ENCODE measurements around the gene SPTBN1.

SPTBN1 gene

GRCh38 chr2:54536720-54537119, 80.6 kb downstream of the SPTBN1 start:
- Mint-ChIP-seq H3K36me3 (ENCODE audit: insufficient read depth) (no peaks in the 10 kb centered on the region), H3K9me3 (no peaks in the 10 kb centered on the region), H3K4me3 (no peak overlapping the region), H3K27me3 (no peaks in the 10 kb centered on the region), H3K4me1 (ENCODE audit: low read depth in 2 of 2) (no peaks in the 10 kb centered on the region), H3K27ac (no peak overlapping the region)
- ATAC-seq (replicated peaks) (no peak), DNase-seq (no peak)

DNA sequence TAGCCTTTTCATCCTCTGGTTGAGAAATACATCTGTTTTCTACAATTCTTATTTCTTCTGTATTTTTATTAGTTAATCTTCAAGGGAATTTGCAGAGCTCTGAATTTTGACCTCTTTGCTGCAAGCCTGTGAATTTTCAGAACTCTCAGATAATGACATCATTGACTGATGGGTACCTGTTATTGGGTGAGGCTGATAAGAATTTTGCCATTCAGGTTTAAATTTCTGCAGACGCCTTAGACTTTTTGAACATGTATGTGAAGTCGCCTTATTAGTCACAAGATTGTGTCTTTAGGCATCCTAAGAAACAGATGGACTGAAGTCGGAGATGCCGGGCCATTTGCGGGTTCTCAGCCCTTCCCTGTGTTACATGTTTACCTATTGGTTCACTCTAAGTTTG, 82.4 kb downstream of the SPTBN1 start:
- ATAC-seq (replicated peaks) (no peak), DNase-seq (no peak)
- Mint-ChIP-seq H3K4me1 (ENCODE audit: low read depth in 2 of 2) (no peaks in the 10 kb centered on the region), H3K27ac (no peak overlapping the region), H3K36me3 (ENCODE audit: insufficient read depth) (no peaks in the 10 kb centered on the region), H3K9me3 (no peaks in the 10 kb centered on the region), H3K27me3 (no peaks in the 10 kb centered on the region), H3K4me3 (no peak overlapping the region)

DNA sequence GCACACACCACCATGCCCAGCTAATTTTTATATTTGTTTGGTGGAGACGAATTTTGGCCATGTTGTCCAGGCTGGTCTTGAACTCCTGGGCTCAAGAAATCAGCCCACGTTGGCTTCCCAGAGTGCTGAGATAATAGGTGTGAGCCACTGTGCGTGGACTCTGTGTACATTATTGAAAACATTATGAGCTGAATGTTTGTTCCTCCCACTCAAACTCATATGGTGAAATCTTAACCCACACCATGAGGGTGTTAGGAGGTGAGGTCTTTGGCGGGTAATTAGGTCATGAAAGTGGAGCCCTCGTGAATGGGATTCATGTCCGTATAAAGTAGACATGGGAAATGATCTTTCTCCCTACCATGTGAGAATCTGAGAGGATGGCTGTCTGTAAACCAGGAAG, 83.6 kb downstream of the SPTBN1 start:
- Mint-ChIP-seq H3K27me3 (no peaks in the 10 kb centered on the region), H3K4me1 (ENCODE audit: low read depth in 2 of 2) (no peaks in the 10 kb centered on the region), H3K4me3 (no peak overlapping the region), H3K9me3 (no peaks in the 10 kb centered on the region), H3K27ac (no peak overlapping the region), H3K36me3 (ENCODE audit: insufficient read depth) (no peaks in the 10 kb centered on the region)
- no peak for DNase-seq
- no peak for ATAC-seq (replicated peaks)

DNA sequence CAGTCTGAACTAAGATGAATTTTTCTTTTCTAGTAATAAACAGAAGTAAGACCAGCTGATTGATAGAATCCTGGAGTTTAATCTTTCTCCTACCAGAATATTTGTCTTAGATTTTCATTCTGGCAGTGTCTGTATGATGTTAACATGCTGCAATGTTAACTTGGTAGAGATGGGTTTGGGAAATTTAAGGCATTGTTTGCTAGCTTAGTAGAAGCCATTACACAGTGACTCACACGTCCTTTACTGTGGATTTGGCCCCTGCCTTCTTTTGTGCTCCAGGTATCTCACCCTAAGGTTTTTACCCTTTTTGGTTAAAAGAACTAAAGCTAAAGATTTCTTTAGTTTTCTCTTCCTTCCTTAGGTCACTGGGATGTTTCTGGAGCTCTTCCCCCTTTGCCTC, 84.1 kb downstream of the SPTBN1 start:
- no peaks in the 10 kb centered on the region for H3K27me3 Mint-ChIP-seq
- no peaks in the 10 kb centered on the region for H3K36me3 Mint-ChIP-seq (ENCODE audit: insufficient read depth)
- no peaks in the 10 kb centered on the region for H3K4me1 Mint-ChIP-seq (ENCODE audit: low read depth in 2 of 2)
- no peak overlapping the region for H3K4me3 Mint-ChIP-seq
- no peak overlapping the region for H3K27ac Mint-ChIP-seq
- no peaks in the 10 kb centered on the region for H3K9me3 Mint-ChIP-seq
- DNase-seq (no peak), ATAC-seq (replicated peaks) (no peak)

DNA sequence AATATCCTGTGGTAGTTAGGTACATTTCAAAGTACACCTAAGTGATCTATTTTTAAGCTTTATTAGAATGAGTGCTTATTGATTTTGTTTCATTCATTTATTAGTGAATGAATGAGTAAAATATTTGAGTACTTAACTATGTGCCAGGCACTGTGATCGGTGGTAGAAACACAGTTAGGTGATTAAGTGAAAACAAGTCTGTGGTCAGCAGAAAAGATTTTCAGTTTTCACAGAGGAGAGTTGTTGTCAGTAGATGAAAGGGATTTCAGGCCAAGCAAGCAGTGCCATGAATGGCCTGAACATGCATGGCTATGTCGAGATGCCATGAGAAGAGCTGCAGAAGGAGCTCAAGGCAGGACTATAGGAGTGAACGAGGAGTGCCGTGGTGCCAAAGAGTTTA, 85.9 kb downstream of the SPTBN1 start:
- Mint-ChIP-seq H3K27me3 (no peaks in the 10 kb centered on the region), H3K27ac (no peak overlapping the region), H3K4me1 (ENCODE audit: low read depth in 2 of 2) (no peaks in the 10 kb centered on the region), H3K36me3 (ENCODE audit: insufficient read depth) (no peaks in the 10 kb centered on the region), H3K4me3 (no peak overlapping the region), H3K9me3 (no peaks in the 10 kb centered on the region)
- ATAC-seq (replicated peaks): no peak
- DNase-seq: no peak

GRCh38 chr2:54543733-54544396, 87.7 kb downstream of the SPTBN1 start:
- H3K27me3 Mint-ChIP-seq: no peaks in the 10 kb centered on the region
- no peak for ATAC-seq (replicated peaks)
- no peaks in the 10 kb centered on the region for H3K9me3 Mint-ChIP-seq
- no peaks in the 10 kb centered on the region for H3K36me3 Mint-ChIP-seq (ENCODE audit: insufficient read depth)
- no peak overlapping the region for H3K4me3 Mint-ChIP-seq
- no peak for DNase-seq
- no peaks in the 10 kb centered on the region for H3K4me1 Mint-ChIP-seq (ENCODE audit: low read depth in 2 of 2)
- H3K27ac Mint-ChIP-seq: no peak overlapping the region

DNA sequence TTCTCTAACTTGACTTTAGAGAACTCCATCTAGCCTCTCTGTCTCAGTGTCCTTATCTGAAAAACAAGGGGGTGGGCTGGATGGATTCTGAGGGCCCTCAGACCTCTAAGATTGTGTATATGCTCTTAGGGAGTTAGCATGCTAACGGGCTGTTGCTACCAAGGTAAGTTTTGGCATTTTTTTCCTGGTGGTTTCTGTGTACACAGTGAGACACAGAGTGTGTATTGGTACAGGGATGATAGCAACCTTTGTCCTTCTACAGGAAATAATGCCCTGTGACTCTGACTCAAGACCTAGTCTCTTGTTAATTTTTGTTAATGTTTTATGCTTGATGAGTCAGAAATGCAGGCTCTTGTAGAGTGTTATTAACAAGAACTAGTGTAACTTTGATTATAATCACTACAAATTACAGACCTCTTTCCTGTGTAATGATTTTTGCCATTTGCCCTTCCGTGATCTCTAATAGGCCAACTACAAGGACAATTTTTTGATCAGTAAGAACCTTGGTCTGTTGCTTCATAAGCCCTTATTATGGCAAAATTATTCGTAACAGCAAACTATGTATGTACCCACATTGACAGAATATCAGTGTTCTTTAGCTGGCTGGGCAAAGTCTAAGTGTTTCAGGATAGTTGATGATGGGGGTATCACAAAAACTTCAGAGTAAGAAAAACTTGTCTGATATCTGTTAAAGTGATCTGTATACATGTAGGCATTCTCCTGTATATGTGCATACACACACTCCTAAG, 89.7 kb downstream of the SPTBN1 start:
- no peak overlapping the region for H3K27ac Mint-ChIP-seq
- ATAC-seq (replicated peaks) (no peak), DNase-seq (no peak)
- peaks cover 0 to 6% of the 10 kb centered on the region in 2 donors for H3K27me3 Mint-ChIP-seq
- no peaks in the 10 kb centered on the region for H3K36me3 Mint-ChIP-seq (ENCODE audit: insufficient read depth)
- no peak overlapping the region for H3K4me3 Mint-ChIP-seq
- H3K9me3 Mint-ChIP-seq: no peaks in the 10 kb centered on the region
- H3K4me1 Mint-ChIP-seq (ENCODE audit: low read depth in 2 of 2): no peaks in the 10 kb centered on the region

DNA sequence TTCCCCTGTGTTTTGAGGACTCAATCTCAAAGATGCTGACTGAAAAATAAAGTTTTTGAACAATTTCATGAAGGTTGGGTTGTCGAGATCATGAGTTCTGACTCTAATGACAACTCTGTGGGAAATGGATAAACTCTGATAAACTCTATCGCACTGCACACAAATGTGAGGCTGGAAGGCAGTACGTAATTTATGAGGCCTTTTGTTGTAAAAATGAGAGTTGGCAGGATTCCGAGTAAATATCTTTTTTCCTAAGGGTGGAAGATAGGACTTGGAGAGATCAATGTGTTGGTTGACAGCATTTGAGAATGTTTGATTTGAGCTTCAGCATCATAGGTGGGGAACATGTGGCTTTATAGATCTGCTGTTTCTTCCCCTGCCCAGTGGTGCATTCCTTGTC, 90.4 kb downstream of the SPTBN1 start:
- no peak for ATAC-seq (replicated peaks)
- no peak for DNase-seq
- Mint-ChIP-seq H3K27me3 (peaks cover 0 to 6% of the 10 kb centered on the region in 2 donors), H3K9me3 (no peaks in the 10 kb centered on the region), H3K27ac (no peak overlapping the region), H3K36me3 (ENCODE audit: insufficient read depth) (peaks cover 2% of the 10 kb centered on the region), H3K4me1 (ENCODE audit: low read depth in 2 of 2) (no peaks in the 10 kb centered on the region), H3K4me3 (no peak overlapping the region)

DNA sequence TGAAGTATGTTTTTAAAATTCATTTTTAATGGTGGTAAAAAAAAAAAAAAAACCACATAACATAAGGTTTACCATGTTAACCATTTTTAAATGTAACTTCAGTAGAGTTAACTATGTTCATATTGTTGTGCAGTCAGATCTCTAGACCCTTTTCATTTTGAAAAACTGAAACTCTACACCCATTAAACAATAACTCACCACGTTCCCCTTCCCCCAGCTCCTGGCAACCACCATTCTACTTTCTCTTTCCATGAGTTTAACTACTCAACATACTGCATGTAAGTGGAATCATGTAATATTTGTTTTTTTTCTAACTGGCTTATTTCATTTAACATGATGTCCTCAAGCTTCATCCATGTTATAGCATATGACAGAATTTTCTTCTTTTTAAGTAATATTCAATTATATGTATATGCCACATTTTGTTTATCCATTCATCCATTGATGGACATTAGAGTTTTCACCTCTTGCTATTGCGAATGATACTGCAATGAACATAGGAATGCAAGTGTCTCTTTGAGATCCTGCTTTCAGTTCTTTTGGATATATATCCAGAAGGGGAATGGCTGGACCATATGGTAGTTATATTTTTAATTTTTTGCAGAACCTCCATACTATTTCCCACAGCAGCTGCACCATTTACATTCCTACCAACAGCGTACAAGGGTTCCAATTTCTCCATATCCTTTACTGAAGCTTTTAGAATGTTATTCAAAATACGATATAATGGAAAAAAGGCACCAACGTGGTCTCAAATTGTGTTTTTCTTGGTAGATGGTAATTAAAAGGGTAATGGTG, 91.0 kb downstream of the SPTBN1 start:
- Mint-ChIP-seq H3K36me3 (ENCODE audit: insufficient read depth) (peaks cover 2% of the 10 kb centered on the region), H3K27ac (no peak overlapping the region), H3K4me3 (no peak overlapping the region), H3K4me1 (ENCODE audit: low read depth in 2 of 2) (no peaks in the 10 kb centered on the region), H3K27me3 (peaks cover 0 to 6% of the 10 kb centered on the region in 2 donors), H3K9me3 (no peaks in the 10 kb centered on the region)
- DNase-seq: no peak
- ATAC-seq (replicated peaks): no peak

- H3K27ac Mint-ChIP-seq: no peak overlapping the region
- no peaks in the 10 kb centered on the region for H3K4me1 Mint-ChIP-seq (ENCODE audit: low read depth in 2 of 2)
- H3K27me3 Mint-ChIP-seq: peaks cover 0 to 6% of the 10 kb centered on the region in 2 donors
- H3K9me3 Mint-ChIP-seq: no peaks in the 10 kb centered on the region
- no peak overlapping the region for H3K4me3 Mint-ChIP-seq
- no peak for DNase-seq
- ATAC-seq (replicated peaks): no peak
- H3K36me3 Mint-ChIP-seq (ENCODE audit: insufficient read depth): peaks cover 2% of the 10 kb centered on the region
Observed at GRCh38 chr2:54549430-54549829, 93.3 kb downstream of the SPTBN1 start.

DNA sequence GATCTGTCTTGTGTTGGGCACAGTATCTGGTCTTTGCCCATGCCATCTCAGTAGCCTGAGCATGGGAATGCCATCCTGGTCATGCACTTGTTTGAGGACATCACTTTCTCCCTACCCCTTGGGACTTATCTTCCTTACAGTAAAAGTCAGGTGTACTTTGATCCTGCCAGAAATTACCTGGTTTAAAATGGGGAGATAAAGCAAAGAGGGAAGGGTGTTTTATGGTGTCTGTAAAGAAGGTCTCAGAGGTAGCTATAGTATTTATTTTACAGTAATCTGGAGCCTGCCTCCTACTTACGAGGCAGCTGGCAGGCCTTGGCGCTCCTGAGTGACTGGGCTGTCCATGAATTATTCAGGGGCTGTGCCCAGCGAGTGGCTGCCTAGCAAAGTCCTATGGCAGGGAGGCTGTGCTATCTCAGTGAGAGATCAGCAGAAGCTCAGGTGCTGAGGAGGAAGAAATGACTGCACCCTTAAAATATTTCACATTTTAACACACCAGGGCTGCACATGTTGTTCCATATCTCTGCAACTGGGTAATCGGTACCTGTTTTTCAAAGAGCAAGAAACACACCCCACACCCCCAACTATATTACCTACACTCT, 93.9 kb downstream of the SPTBN1 start:
- Mint-ChIP-seq H3K4me1 (ENCODE audit: low read depth in 2 of 2) (no peaks in the 10 kb centered on the region), H3K27me3 (peaks cover 0 to 6% of the 10 kb centered on the region in 2 donors), H3K27ac (no peak overlapping the region), H3K36me3 (ENCODE audit: insufficient read depth) (peaks cover 2% of the 10 kb centered on the region), H3K9me3 (no peaks in the 10 kb centered on the region), H3K4me3 (no peak overlapping the region)
- ATAC-seq (replicated peaks) (no peak), DNase-seq (no peak)

DNA sequence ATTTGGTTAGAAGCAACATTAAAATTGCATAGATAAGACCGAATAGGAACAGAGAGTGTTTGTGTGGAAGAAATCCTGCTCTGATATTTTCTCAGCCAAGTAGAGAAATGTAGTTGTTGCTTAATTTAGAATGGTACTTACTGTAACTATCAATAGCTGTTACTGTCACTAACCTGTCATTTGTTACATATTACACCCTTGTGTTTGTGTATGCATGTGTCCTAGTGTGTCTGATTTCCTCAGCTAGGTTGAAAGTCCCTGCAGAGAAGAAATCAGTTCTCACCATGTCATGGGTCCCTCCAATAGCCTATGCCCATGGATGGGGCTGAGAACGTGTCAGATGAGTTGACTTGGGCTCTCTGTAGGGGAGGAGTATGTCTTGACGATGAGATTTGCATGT, 94.4 kb downstream of the SPTBN1 start:
- Mint-ChIP-seq H3K9me3 (no peaks in the 10 kb centered on the region), H3K4me3 (no peak overlapping the region), H3K27ac (no peak overlapping the region), H3K27me3 (peaks cover 0 to 6% of the 10 kb centered on the region in 2 donors), H3K4me1 (ENCODE audit: low read depth in 2 of 2) (no peaks in the 10 kb centered on the region), H3K36me3 (ENCODE audit: insufficient read depth) (peaks cover 2% of the 10 kb centered on the region)
- DNase-seq: no peak
- ATAC-seq (replicated peaks): no peak

DNA sequence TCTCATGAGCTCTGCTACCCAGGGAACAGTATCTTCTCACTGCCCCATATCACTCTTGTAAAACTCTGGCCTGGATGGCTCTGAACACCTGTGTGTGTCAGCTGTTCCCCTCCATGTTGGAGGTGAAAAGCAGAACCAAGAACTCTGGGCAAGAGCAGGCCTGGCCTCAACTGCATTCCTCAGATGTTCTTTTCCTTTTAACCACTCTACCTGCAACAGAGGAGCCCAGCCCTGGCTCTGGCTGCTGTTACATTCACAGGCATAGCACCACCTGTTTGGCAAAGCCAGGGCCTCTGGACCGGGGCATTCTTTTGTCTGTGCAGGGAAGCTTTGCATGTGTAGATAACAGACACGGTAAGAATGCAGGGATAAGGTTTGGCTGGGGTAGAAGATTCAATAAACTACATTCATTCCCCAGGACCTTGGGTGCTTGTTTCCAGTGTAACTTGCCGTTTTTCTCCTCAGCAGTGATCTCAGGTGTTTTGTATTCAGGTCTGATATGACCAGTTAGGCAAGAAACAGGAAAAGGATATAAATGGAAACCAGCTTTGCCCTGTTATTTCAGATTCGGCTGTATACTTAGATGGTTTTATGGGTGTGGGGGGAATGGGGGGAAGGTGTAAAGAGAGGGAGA, 95.1 kb downstream of the SPTBN1 start:
- DNase-seq (no peak), ATAC-seq (replicated peaks) (no peak)
- no peak overlapping the region for H3K4me3 Mint-ChIP-seq
- H3K9me3 Mint-ChIP-seq: no peaks in the 10 kb centered on the region
- peaks cover 0 to 6% of the 10 kb centered on the region in 2 donors for H3K27me3 Mint-ChIP-seq
- no peak overlapping the region for H3K27ac Mint-ChIP-seq
- H3K4me1 Mint-ChIP-seq (ENCODE audit: low read depth in 2 of 2): no peaks in the 10 kb centered on the region
- peaks cover 2% of the 10 kb centered on the region for H3K36me3 Mint-ChIP-seq (ENCODE audit: insufficient read depth)
